GM19452 (cell line): ENCODE data around the gene ERV3-1.
"Not testable (repeated sequence)": the region's sequence is repeated elsewhere in the genome, so short reads cannot be mapped to it uniquely, and the experiment has no call there.

Experiments used
- ATAC-seq: cut with Tn5 transposase; IDR thresholded peaks from one replicate; pipeline ENCODE4 v1.9.1; 2021; ENCODE audit not compliant: unreplicated experiment

ERV3-1 gene

DNA sequence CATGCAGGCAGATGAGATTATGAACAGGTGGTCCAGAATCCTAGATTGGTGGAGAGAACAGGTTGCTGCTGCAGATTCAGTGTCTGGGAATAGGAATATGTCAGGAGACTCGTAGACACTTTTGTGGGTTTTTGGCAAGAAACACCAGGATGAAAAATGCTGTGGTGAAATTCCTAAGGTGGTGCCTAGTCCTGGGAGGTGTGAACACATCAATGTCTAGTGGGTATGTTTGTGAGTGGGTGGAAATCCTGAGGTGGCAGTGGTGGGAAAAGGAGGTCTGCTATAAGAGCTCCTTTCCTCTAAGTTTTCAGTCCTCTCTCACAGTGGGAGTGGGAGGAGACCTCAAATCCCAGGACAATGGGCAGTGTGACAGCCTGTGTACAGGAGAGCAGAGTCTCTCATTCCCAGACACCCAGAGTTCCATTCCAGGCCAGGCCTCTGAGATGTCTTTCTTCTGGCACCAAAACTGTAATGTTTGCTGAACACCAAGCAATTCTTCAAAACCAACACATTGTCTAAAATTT, 5.1 kb downstream of the ERV3-1 start:
- ATAC-seq, result no peak

GRCh38 chr7:64999165-65000004, 7.1 kb downstream of the ERV3-1 start:
- ATAC-seq, result no peak

DNA sequence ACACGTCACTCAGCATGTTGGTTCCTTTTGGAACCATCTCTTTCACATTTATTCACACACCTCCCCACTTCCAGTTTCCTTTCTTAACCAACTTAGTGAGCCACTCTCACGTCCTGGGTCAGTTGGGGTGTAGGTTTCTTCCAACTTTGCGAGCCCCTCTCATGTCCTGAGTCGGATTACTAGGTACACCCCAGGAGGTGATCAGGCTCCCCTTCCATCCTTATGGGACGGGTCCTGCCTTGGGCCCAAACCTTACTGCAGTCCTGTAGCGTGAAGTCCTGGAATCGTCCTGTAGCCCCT, 7.7 kb downstream of the ERV3-1 start:
- no peak for ATAC-seq

GRCh38 chr7:64997927-64998391, 8.5 kb downstream of the ERV3-1 start:
- no peak for ATAC-seq

DNA sequence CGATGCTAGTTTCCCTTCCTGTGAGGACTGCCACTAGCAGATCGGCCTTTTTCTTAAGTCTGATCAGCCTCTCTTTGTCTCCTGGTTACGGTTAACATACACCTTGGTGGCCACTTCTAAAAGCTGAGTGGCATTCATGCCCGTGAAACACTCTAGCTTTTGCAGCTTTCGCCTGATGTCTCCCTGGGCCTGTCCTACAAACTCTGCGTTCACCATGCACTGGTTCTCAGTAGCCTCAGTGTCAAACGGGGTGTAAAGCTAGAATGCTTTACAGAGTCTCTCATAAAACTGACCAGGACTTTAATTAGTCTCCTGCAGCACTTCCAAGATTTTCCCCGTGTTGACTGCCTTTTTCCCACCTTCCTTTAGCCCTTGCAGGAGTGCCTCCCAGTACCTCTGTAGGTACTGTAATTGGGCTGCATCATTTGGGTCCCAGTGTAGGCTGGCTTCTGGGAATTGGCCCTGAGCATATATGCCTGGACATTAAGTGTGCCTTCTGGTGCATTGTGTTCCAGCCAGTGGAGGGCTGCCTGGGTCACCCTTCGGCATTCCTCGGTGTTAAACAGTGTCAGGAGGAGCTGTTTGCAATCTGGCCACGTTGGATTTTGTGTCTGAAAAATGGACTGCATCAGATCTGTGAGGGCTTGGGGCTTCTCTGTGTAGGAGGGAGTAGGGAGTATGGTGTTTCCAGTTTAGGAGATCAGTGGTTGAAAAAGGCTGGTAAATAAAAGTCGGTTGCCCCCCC, 9.2 kb downstream of the ERV3-1 start:
- ATAC-seq, result no peak

GRCh38 chr7:64996305-64996704, 10.2 kb downstream of the ERV3-1 start:
- ATAC-seq, result no peak

- no peak for ATAC-seq
Measured at GRCh38 chr7:64993901-64994300, 12.6 kb downstream of the ERV3-1 start.

DNA sequence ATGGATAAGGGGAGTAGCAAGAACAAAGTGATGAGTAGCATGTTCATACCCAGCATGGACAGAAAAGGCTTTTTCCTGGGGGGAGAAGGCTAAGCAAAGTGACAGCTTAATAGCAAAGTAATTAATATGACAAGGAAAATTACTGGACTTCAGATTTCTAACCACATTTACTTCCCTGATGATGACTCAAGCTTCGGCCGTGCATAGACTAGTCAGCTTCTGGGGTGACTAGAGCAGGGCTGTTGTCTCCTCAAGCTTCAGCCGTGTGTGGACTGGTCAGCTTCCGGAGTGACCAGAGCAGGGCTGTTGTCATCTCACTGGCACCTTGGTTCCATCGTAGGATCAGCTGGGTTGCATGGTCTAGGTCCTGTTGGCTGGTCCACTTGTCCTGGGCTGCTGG, 13.5 kb downstream of the ERV3-1 start:
- ATAC-seq, result no peak

GRCh38 chr7:64990936-64991335, 15.6 kb downstream of the ERV3-1 start, which contains the start of gene ZNF117:
TSS of gene ZNF117 (minus strand) at chr7:64991036.
- ATAC-seq, result no peak

DNA sequence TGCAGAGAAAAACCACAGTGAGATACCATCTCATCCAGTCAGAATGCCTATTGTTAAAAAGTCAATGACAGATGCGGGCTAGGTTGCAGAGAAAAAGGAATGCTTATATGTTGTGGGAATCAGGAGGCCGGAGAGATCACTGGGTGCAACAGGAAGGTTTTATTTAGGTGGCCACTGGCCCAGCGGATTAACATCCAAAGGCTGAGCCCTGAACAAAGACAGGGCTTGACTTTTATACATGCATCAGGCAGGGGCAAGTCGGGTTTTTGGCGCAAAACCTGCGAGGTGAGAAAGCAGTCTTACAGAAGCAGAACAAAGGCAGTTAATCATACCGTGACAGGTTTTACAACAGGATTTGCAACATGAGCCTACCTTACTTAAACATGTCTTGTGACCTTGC, 16.3 kb downstream of the ERV3-1 start:
- no peak for ATAC-seq

- no peak for ATAC-seq
Measured at GRCh38 chr7:64978497-64979203, 27.8 kb downstream of the ERV3-1 start.

- no peak for ATAC-seq
Measured at GRCh38 chr7:64965594-64965993, 40.9 kb downstream of the ERV3-1 start.

GRCh38 chr7:64959072-64959747, 47.3 kb downstream of the ERV3-1 start:
- ATAC-seq, result no peak

GRCh38 chr7:64951250-64951848, 55.1 kb downstream of the ERV3-1 start:
- ATAC-seq, result no peak

DNA sequence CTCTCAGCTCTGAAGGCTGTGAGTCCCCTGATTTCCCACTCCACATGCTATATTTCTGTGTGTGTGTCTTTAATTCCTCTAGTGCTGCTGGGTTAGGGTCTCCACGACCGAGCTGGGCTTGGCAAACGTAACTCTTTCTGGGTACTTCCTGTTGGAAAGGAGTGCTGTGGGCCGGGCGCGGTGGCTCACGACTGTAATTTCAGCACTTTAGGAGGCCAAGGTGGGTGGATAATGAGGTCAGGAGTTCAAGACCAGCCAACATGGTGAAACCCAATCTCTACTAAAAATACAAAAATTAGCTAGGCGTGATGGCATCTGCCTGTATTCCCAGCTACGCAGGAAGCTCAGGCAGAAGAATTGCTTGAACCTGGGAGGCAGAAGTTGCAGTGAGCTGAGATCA, 55.8 kb downstream of the ERV3-1 start:
- ATAC-seq, result not testable (repeated sequence)

- not testable (repeated sequence) for ATAC-seq
Measured at GRCh38 chr7:64948774-64949173, 57.7 kb downstream of the ERV3-1 start.

DNA sequence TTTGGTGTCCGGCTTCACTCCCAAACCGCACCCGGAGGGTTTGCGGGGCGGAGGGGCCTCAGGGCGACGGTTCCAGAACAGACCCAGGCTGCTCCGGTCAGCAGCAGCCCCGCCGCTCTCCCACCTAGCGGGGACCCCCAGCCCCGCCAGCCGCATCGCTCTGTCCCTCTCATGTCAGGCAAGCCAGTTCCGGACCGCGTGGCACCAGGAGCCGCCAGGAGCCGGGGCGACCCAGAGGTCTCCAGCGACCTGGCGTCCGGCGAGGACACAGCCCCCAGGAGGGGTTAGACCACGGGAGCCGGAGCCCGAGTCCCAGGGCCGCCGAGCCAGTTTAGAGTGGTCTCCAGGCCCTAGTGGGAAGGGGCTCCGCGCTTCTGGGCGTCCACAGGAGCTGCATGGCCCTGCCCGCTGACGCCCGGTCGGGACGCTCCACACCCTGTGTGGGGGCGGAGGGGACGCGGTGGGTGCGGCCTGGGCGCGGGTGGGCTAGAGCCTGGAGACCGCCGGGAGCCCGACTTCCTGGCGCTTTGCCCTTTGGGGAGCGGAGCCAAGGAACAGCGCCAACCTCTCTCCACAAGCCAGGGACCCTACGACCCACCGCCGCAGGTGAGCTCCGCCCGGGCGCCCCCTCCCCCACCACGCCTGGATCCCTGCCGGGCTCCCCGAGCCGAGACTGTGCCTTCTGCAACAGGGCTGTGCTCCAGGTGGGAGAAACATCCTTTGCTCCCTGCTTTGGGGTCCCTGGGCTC, 59.1 kb downstream of the ERV3-1 start:
- no peak for ATAC-seq

GRCh38 chr7:64946772-64947171, 59.7 kb downstream of the ERV3-1 start:
- no peak for ATAC-seq

DNA sequence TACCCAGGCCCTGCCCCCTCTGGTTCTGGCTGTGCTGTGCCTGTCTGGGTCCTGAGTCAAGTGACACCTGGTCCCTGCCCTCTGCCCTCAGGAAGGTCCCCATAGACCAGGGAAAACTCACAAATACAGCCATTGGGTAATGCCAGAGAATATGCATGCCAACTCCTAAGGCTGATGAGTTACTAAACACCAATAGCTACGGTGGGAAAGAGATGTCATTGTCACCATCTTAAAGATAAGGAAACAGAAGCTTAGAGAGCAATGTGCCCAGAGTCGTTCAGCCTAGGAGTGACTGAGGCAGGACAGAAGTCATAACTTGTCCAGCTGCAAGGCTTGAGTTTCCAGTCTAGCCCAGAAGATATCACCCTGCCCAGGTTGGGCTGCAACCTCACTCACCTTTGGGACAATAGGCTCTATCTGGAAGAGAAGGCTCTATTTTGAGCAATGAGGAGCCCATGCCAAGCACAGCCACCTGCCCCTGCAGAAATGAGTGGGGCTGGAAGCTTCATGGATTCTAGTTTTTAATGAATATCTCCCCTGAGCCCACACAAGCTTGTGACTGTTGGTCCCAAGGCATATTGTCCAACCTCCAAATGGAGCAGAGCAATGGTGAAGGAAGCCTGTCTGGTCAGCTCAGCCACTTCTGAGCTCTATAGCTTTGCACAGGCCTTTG, 60.8 kb downstream of the ERV3-1 start:
- no peak for ATAC-seq
